ENCODE results near the gene CFAP20.

DNA sequence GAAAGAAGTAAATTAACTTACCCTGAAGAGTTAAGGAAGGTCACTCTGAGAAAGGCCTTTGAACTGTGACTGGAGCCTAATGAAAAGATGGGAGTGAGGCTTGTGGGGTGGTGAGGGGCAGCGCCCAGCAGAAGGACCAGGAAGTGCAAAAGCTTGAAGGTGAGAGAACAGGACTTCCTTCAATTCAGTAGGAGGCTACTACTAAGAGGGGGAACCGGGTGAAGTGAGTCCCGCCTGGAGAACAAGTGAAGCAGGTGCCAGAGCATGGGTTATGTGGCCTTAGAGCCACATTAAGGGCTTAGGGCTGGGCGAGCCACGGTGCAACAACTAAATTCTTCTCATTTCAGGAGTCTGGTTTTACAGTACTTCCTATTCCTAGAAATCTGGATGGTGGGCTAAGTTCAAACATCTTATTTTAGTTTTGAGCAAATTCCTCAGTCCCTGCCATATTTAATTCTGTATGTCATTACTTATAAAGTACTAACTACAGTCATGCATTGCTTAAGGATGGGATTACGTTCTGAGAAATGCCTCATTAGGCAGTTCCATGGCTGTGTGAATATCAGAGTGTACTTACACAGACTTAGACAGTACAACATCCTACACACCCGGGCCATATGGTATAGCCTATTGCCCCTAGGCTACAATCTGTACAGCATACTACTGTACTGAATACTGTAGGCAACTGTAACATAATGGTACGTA, 5.1 kb downstream of the CFAP20 start:
- TF ChIP-seq, protein P1, sequence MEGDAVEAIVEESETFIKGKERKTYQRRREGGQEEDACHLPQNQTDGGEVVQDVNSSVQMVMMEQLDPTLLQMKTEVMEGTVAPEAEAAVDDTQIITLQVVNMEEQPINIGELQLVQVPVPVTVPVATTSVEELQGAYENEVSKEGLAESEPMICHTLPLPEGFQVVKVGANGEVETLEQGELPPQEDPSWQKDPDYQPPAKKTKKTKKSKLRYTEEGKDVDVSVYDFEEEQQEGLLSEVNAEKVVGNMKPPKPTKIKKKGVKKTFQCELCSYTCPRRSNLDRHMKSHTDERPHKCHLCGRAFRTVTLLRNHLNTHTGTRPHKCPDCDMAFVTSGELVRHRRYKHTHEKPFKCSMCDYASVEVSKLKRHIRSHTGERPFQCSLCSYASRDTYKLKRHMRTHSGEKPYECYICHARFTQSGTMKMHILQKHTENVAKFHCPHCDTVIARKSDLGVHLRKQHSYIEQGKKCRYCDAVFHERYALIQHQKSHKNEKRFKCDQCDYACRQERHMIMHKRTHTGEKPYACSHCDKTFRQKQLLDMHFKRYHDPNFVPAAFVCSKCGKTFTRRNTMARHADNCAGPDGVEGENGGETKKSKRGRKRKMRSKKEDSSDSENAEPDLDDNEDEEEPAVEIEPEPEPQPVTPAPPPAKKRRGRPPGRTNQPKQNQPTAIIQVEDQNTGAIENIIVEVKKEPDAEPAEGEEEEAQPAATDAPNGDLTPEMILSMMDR (IDR thresholded peaks at IDR 0.05; ENCODE audit: poor library complexity, severe bottlenecking), result no peak
- no peak for TF ChIP-seq EP300 (conservative IDR thresholded peaks at IDR 0.05; ENCODE audit: poor library complexity, severe bottlenecking)
